Hematopoietic multipotent progenitor cell treated with erythropoietin and hydrocortisone succinate and interleukin-3 and kit ligand, for 15 days (in vitro differentiated cells): ENCODE data around the gene DSN1.
"Not testable (repeated sequence)": the region's sequence is repeated elsewhere in the genome, so short reads cannot be mapped to it uniquely, and the experiment has no call there.

Source experiments
- DNase-seq: peaks from one replicate; pipeline ENCODE4 v3.0.0-alpha.2; 2015; ENCODE audit warnings: low spot score

Gene DSN1

GRCh38 chr20:36773597-36774390 lies at the start of gene DSN1:
Gene DSN1, minus strand, starts transcription at chr20:36773763. Its CDS starts 2,305 bp downstream, at chr20:36771458.
- DNase-seq, result peak; percentile 99

GRCh38 chr20:36823121-36823520 lies 49.6 kb upstream of the DSN1 start:
- DNase-seq, result no peak

GRCh38 chr20:36821964-36822437 lies 48.4 kb upstream of the DSN1 start:
- no peak for DNase-seq

- no peak for DNase-seq
Measured at GRCh38 chr20:36820928-36821327, 47.4 kb upstream of the DSN1 start.

GRCh38 chr20:36820073-36820472 lies 46.5 kb upstream of the DSN1 start:
- DNase-seq, result no peak

- no peak for DNase-seq
Measured at GRCh38 chr20:36819659-36820058, 46.1 kb upstream of the DSN1 start.

GRCh38 chr20:36818861-36819260 lies 45.3 kb upstream of the DSN1 start:
- no peak for DNase-seq

- DNase-seq, result no peak
Measured at GRCh38 chr20:36818185-36818584, 44.6 kb upstream of the DSN1 start.

- DNase-seq, result no peak
Measured at GRCh38 chr20:36817496-36817895, 43.9 kb upstream of the DSN1 start.

- DNase-seq, result no peak
Measured at GRCh38 chr20:36815454-36816091, 42.0 kb upstream of the DSN1 start.

GRCh38 chr20:36812594-36813463 lies 39.3 kb upstream of the DSN1 start:
- DNase-seq, result no peak

- DNase-seq, result peak; percentile 97
Measured at GRCh38 chr20:36808317-36809257, 35.0 kb upstream of the DSN1 start.

- no peak for DNase-seq
Measured at GRCh38 chr20:36806049-36806448, 32.5 kb upstream of the DSN1 start.

GRCh38 chr20:36805396-36805795 lies 31.8 kb upstream of the DSN1 start:
- no peak for DNase-seq

GRCh38 chr20:36804425-36804824 lies 30.9 kb upstream of the DSN1 start:
- DNase-seq, result no peak

GRCh38 chr20:36802326-36803222 lies 29.0 kb upstream of the DSN1 start:
- DNase-seq, result no peak

- DNase-seq, result no peak
Measured at GRCh38 chr20:36800410-36800809, 26.8 kb upstream of the DSN1 start.

- not testable (repeated sequence) for DNase-seq
Measured at GRCh38 chr20:36799313-36799712, 25.8 kb upstream of the DSN1 start.

- DNase-seq, result no peak
Measured at GRCh38 chr20:36796875-36797274, 23.3 kb upstream of the DSN1 start.

GRCh38 chr20:36796117-36796516 lies 22.6 kb upstream of the DSN1 start:
- no peak for DNase-seq
